H1 (cell line): ENCODE results near the gene DBNDD2. TPM values are rescaled to one million over a fixed set of nuclear protein-coding genes. Genes with fewer than 3 reads are reported as not detected.

ENCODE experiments used
- CHD7 ChIP-seq: fragments of 300-600 bp; sonication (generic); IDR thresholded peaks from 2 replicates; pipeline ENCODE4 v1.7.1; 2012; ENCODE audit warnings: low read length, moderate library complexity, mild to moderate bottlenecking, inconsistent platforms; ENCODE audit not compliant: insufficient replicate concordance
- POLR2AphosphoS5 ChIP-seq: IDR thresholded peaks from 2 replicates; pipeline ENCODE4 v1.6.1; 2011; ENCODE audit warnings: low read depth, low read length
- SIN3A ChIP-seq, 2 experiments: IDR thresholded peaks in 1 of 2; conservative IDR thresholded peaks in 1 of 2; 2 replicates each; pipeline ENCODE4 v1.6.1; 2011 to 2012; ENCODE audit warnings: low read length in 2 of 2, improper control_type of control experiment in 1 of 2, low read depth in 1 of 2, mild to moderate bottlenecking in 1 of 2
- SIRT6 ChIP-seq: IDR thresholded peaks from one replicate; pipeline ENCODE4 v1.7.1; 2012; ENCODE audit warnings: low read length, inconsistent platforms
- polyA plus RNA-seq, 7 experiments: library from polyadenylated mRNA; depleted of rRNA in 3 of 7; stranded (reverse) in 5 of 7; unstranded in 2 of 7; fragments of >200 nt in 5 of 7; fragments of 200-250 nt in 2 of 7; gene quantifications; 1 replicate in 5 of 7; 2 replicates in 1 of 7; 4 replicates in 1 of 7; pipeline versions ENCODE4 v1.2.1 to v1.2.3, GENCODE V29; 2011 to 2013; ENCODE audit warnings: missing spikeins in 2 of 7, mixed read lengths in 2 of 7
- total RNA-seq: library from RNA; stranded (reverse); fragmentation: NEBNext Ultra II Directional; extraction: Animal tissue kit (Norgen Biotek cat#: 25700); gene quantifications from 2 replicates; pipeline ENCODE4 v1.2.1, GENCODE V29; 2021

The DBNDD2 gene
- total and polyA plus RNA-seq, 2 of the 8 experiments (the other 6 are each of a cell fraction or from before 2014, with no cell fraction given) = 55.8 to 96.3 TPM

GRCh38 chr20:45407067-45407745 lies 883 bp upstream of the DBNDD2 start (continued):
- TF ChIP-seq CHD7 (no peak), SIN3A (conservative IDR thresholded peaks at IDR 0.05 in 1 of 2, IDR thresholded peaks at IDR 0.05 in 1 of 2; ENCODE audit: low read depth in 1 of 2, low read length in 2 of 2) (0 out of 4 replicates have a peak, but pooled peaks of 1 of the 2 experiments have one; percentile 13), POLR2AphosphoS5 (no peak; the same call in 1 of the 2 replicates), SIRT6 (no peak)
